SK-N-SH treated with all-trans-retinoic acid at 6 μM for 48 hours (cell line): Measurements from ENCODE around the gene GLIS1.

ENCODE experiments used
- ATAC-seq: fragments of 200-7000 bp; cut with Tn5 transposase; 3 replicates; pipeline ENCODE4 v1.9.1; 2020; ENCODE audit warnings: mild to moderate bottlenecking, moderate library complexity
- ARNTL ChIP-seq: fragments of 450-650 bp; formaldehyde crosslinking; IDR thresholded peaks from 2 replicates; pipeline ENCODE4 v1.5.0; 2020; ENCODE audit warnings: low read depth, mild to moderate bottlenecking, moderate library complexity, borderline replicate concordance
- CSDC2 ChIP-seq: fragments of 250-450 bp; sonication (Bioruptor Pico); IDR thresholded peaks from 2 replicates; pipeline ENCODE4 v1.5.0; 2020; ENCODE audit warnings: mild to moderate bottlenecking, moderate library complexity
- ESRRG ChIP-seq: fragments of 250-450 bp; sonication (Bioruptor Pico); IDR thresholded peaks from 2 replicates; pipeline ENCODE4 v1.6.1; 2021; ENCODE audit warnings: mild to moderate bottlenecking
- GLIS3 ChIP-seq: fragments of 250-450 bp; sonication (Bioruptor Pico); IDR thresholded peaks from 2 replicates; pipeline ENCODE4 v1.5.0; 2020; ENCODE audit warnings: mild to moderate bottlenecking, moderate library complexity
- ISL1 ChIP-seq: fragments of 250-450 bp; sonication (Bioruptor Pico); IDR thresholded peaks from 2 replicates; pipeline ENCODE4 v2.1.2; 2022; ENCODE audit warnings: mild to moderate bottlenecking, moderate library complexity
- OSR1 ChIP-seq: fragments of 250-450 bp; sonication (Bioruptor Pico); IDR thresholded peaks from 2 replicates; pipeline ENCODE4 v1.8.0; 2022; ENCODE audit warnings: moderate library complexity, mild to moderate bottlenecking, inconsistent platforms
- PPARA ChIP-seq: fragments of 250-450 bp; sonication (Bioruptor Pico); IDR thresholded peaks from 2 replicates; pipeline ENCODE4 v1.5.0; 2020; ENCODE audit warnings: mild to moderate bottlenecking, borderline replicate concordance
- RARB ChIP-seq: fragments of 250-450 bp; sonication (Bioruptor Pico); IDR thresholded peaks from 2 replicates; pipeline ENCODE4 v1.8.0; 2021; ENCODE audit warnings: mild to moderate bottlenecking, moderate library complexity
- SNAI2 ChIP-seq: fragments of 250-450 bp; sonication (Bioruptor Pico); IDR thresholded peaks from 2 replicates; pipeline ENCODE4 v1.5.0; 2020; ENCODE audit warnings: mild to moderate bottlenecking, moderate library complexity
- TCF4 ChIP-seq: fragments of 250-450 bp; sonication (Bioruptor Pico); IDR thresholded peaks from 2 replicates; pipeline ENCODE4 v1.8.0; 2021; ENCODE audit warnings: mild to moderate bottlenecking, moderate library complexity, borderline replicate concordance
- TOX ChIP-seq: fragments of 250-450 bp; sonication (Bioruptor Pico); IDR thresholded peaks from 2 replicates; pipeline ENCODE4 v1.8.0; 2021; ENCODE audit warnings: mild to moderate bottlenecking, moderate library complexity, borderline replicate concordance
- ZC3H10 ChIP-seq: fragments of 250-450 bp; sonication (Bioruptor Pico); IDR thresholded peaks from 2 replicates; pipeline ENCODE4 v1.5.1; 2021; ENCODE audit warnings: mild to moderate bottlenecking, moderate library complexity
- ZFP3 ChIP-seq: fragments of 250-450 bp; sonication (Bioruptor Pico); IDR thresholded peaks from 2 replicates; pipeline ENCODE4 v1.5.0; 2020; ENCODE audit warnings: mild to moderate bottlenecking, moderate library complexity
- ZNF565 ChIP-seq: fragments of 450-650 bp; formaldehyde crosslinking; conservative IDR thresholded peaks from 2 replicates; pipeline ENCODE4 v1.5.0; 2020; ENCODE audit warnings: low read depth, mild to moderate bottlenecking, moderate library complexity
- ZNF70 ChIP-seq: fragments of 450-650 bp; formaldehyde crosslinking; IDR thresholded peaks from 2 replicates; pipeline ENCODE4 v1.5.0; 2020; ENCODE audit warnings: mild to moderate bottlenecking, moderate library complexity
- ZNF8 ChIP-seq: fragments of 450-650 bp; formaldehyde crosslinking; IDR thresholded peaks from 2 replicates; pipeline ENCODE4 v1.5.0; 2020; ENCODE audit warnings: mild to moderate bottlenecking, moderate library complexity
- TF ChIP-seq, protein P1 (sequence below): fragments of 250-450 bp; sonication (Bioruptor Pico); IDR thresholded peaks from 2 replicates; pipeline ENCODE4 v1.5.1; 2021; ENCODE audit warnings: mild to moderate bottlenecking, moderate library complexity
- TF ChIP-seq, protein P2 (sequence below): fragments of 250-450 bp; sonication (Bioruptor Pico); IDR thresholded peaks from 2 replicates; pipeline ENCODE4 v1.8.0; 2020; ENCODE audit warnings: mild to moderate bottlenecking, moderate library complexity, borderline replicate concordance
- TF ChIP-seq, protein P3 (sequence below): fragments of 250-450 bp; sonication (Bioruptor Pico); IDR thresholded peaks from 2 replicates; pipeline ENCODE4 v1.5.0; 2020; ENCODE audit warnings: mild to moderate bottlenecking, moderate library complexity
- TF ChIP-seq, protein P4 (sequence below): fragments of 250-450 bp; sonication (Bioruptor Pico); IDR thresholded peaks from 2 replicates; pipeline ENCODE4 v1.5.1; 2020; ENCODE audit warnings: low read depth, mild to moderate bottlenecking, moderate library complexity
- TF ChIP-seq, protein P5 (sequence below): fragments of 250-450 bp; sonication (Bioruptor Pico); IDR thresholded peaks from 2 replicates; pipeline ENCODE4 v1.8.0; 2021; ENCODE audit warnings: low read depth, mild to moderate bottlenecking, moderate library complexity, borderline replicate concordance

The GLIS1 gene

DNA sequence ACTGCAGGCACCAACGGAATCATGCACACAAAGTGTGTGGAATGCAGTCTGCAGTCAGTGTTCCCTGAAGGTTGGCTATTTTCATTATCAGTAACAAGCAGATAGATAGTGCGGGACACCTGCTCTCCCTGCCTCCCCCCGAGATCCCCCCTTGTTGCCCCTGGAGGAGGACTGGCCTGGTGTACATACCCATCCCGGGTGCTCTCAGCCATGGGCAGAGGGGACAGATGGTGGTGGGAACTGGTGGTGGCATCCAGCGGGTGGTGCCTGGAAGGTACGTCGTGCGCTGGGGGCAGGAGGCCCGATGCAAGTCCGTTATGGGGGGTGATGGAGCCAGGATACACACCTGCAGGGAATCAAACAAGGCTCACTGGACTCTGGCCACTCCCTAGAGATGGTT is 224.5 kb downstream of the GLIS1 start:
- ATAC-seq, result no peak
- TF ChIP-seq TCF4 (CRISPR knock-in tag) (no peak), OSR1 (CRISPR knock-in tag) (no peak), ZFP3 (CRISPR knock-in tag) (no peak), ESRRG (no peak), ZNF8 (no peak), RARB (CRISPR knock-in tag) (no peak), ZNF565 (CRISPR knock-in tag) (no peak), GLIS3 (CRISPR knock-in tag) (no peak), CSDC2 (no peak), ISL1 (CRISPR knock-in tag) (no peak), TOX (CRISPR knock-in tag) (no peak), PPARA (CRISPR knock-in tag) (no peak), ZNF70 (CRISPR knock-in tag) (no peak)
- TF ChIP-seq, protein P1, sequence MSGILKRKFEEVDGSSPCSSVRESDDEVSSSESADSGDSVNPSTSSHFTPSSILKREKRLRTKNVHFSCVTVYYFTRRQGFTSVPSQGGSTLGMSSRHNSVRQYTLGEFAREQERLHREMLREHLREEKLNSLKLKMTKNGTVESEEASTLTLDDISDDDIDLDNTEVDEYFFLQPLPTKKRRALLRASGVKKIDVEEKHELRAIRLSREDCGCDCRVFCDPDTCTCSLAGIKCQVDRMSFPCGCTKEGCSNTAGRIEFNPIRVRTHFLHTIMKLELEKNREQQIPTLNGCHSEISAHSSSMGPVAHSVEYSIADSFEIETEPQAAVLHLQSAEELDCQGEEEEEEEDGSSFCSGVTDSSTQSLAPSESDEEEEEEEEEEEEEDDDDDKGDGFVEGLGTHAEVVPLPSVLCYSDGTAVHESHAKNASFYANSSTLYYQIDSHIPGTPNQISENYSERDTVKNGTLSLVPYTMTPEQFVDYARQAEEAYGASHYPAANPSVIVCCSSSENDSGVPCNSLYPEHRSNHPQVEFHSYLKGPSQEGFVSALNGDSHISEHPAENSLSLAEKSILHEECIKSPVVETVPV (CRISPR knock-in tag), result no peak

DNA sequence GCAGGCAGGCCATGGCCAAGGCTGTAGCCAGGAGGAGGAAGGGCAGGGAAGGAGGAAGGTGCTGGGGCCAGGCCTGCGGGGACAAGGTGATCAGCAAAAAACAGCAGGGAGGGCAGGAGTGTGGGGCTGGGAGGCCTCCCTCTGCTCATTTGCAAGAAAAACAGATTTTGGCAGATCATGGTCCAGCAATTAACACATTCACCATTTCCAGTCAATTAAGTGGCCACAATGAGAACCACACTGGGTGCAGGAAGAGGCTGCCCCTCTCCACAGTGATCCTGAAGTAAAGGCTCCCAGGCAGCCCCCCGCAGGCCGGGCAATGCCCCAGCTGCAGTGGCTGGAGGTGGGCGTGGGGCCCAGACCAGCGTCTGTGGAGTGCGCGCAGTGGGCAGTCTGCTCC is 225.1 kb downstream of the GLIS1 start:
- ATAC-seq, result no peak
- TF ChIP-seq ISL1 (CRISPR knock-in tag) (no peak), RARB (CRISPR knock-in tag) (no peak), ZC3H10 (CRISPR knock-in tag) (no peak), SNAI2 (CRISPR knock-in tag) (no peak), PPARA (CRISPR knock-in tag) (no peak), TCF4 (CRISPR knock-in tag) (no peak)
- TF ChIP-seq, protein P2, sequence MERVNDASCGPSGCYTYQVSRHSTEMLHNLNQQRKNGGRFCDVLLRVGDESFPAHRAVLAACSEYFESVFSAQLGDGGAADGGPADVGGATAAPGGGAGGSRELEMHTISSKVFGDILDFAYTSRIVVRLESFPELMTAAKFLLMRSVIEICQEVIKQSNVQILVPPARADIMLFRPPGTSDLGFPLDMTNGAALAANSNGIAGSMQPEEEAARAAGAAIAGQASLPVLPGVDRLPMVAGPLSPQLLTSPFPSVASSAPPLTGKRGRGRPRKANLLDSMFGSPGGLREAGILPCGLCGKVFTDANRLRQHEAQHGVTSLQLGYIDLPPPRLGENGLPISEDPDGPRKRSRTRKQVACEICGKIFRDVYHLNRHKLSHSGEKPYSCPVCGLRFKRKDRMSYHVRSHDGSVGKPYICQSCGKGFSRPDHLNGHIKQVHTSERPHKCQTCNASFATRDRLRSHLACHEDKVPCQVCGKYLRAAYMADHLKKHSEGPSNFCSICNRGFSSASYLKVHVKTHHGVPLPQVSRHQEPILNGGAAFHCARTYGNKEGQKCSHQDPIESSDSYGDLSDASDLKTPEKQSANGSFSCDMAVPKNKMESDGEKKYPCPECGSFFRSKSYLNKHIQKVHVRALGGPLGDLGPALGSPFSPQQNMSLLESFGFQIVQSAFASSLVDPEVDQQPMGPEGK (CRISPR knock-in tag), result no peak
- TF ChIP-seq, protein P3, sequence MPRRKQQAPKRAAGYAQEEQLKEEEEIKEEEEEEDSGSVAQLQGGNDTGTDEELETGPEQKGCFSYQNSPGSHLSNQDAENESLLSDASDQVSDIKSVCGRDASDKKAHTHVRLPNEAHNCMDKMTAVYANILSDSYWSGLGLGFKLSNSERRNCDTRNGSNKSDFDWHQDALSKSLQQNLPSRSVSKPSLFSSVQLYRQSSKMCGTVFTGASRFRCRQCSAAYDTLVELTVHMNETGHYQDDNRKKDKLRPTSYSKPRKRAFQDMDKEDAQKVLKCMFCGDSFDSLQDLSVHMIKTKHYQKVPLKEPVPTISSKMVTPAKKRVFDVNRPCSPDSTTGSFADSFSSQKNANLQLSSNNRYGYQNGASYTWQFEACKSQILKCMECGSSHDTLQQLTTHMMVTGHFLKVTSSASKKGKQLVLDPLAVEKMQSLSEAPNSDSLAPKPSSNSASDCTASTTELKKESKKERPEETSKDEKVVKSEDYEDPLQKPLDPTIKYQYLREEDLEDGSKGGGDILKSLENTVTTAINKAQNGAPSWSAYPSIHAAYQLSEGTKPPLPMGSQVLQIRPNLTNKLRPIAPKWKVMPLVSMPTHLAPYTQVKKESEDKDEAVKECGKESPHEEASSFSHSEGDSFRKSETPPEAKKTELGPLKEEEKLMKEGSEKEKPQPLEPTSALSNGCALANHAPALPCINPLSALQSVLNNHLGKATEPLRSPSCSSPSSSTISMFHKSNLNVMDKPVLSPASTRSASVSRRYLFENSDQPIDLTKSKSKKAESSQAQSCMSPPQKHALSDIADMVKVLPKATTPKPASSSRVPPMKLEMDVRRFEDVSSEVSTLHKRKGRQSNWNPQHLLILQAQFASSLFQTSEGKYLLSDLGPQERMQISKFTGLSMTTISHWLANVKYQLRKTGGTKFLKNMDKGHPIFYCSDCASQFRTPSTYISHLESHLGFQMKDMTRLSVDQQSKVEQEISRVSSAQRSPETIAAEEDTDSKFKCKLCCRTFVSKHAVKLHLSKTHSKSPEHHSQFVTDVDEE (CRISPR knock-in tag), result no peak

DNA sequence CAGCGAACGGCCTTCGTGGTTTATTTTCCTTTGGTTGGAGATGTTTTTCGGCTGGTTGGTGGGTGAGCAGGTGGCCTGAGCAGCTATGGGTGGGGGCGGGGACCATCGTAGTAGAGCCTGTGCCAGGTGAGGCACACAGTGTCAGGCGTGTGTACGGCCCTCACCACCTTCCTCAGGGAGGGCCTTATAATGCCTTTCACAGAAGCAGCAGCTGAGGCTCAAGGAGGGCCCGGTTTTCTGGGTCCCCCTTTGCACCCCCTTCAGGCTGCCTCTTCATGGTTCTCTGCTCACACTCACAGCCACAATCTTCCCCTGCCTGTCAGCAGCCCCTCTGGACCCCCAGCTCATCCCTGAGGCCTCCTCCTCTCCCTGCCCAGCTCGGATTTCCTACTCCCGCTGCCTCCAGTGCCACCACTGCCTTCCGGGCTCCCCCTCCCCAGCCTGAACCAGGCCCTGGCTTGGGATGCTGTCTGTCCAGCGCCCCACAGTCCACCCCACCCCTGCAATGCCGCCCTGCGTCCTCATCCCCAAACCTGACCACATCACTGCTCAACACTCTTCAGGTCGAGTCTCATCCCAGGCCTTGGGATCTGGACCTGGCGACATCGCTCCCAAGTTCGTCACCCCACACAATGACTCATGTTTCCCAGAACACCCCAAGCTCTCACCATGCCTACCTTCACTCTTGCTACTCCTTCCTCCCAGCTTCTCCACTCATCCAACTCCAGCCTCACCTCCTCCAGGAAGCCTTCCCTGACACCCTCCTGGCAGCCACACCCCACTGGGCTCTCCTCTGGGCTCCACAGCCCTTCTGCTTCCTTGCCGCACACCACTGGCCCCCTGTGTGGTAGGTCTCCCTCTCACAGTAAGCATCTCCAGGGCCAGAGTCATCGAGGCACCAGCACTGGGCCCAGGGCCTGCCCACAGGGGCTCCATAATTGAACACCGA is 225.9 kb downstream of the GLIS1 start:
- TF ChIP-seq, protein P2 (CRISPR knock-in tag), result no peak
- no peak for TF ChIP-seq TCF4 (CRISPR knock-in tag)
- TF ChIP-seq ARNTL (CRISPR knock-in tag), result no peak
- no peak for TF ChIP-seq ESRRG
- TF ChIP-seq, protein P4, sequence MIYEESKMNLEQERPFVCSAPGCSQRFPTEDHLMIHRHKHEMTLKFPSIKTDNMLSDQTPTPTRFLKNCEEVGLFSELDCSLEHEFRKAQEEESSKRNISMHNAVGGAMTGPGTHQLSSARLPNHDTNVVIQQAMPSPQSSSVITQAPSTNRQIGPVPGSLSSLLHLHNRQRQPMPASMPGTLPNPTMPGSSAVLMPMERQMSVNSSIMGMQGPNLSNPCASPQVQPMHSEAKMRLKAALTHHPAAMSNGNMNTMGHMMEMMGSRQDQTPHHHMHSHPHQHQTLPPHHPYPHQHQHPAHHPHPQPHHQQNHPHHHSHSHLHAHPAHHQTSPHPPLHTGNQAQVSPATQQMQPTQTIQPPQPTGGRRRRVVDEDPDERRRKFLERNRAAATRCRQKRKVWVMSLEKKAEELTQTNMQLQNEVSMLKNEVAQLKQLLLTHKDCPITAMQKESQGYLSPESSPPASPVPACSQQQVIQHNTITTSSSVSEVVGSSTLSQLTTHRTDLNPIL (CRISPR knock-in tag), result no peak
- TF ChIP-seq OSR1 (CRISPR knock-in tag), result no peak
- no peak for TF ChIP-seq ZNF565 (CRISPR knock-in tag)
- no peak for TF ChIP-seq SNAI2 (CRISPR knock-in tag)
- TF ChIP-seq ZC3H10 (CRISPR knock-in tag), result no peak
- no peak for TF ChIP-seq ISL1 (CRISPR knock-in tag)
- no peak for TF ChIP-seq GLIS3 (CRISPR knock-in tag)
- TF ChIP-seq RARB (CRISPR knock-in tag), result no peak
- TF ChIP-seq, protein P5, sequence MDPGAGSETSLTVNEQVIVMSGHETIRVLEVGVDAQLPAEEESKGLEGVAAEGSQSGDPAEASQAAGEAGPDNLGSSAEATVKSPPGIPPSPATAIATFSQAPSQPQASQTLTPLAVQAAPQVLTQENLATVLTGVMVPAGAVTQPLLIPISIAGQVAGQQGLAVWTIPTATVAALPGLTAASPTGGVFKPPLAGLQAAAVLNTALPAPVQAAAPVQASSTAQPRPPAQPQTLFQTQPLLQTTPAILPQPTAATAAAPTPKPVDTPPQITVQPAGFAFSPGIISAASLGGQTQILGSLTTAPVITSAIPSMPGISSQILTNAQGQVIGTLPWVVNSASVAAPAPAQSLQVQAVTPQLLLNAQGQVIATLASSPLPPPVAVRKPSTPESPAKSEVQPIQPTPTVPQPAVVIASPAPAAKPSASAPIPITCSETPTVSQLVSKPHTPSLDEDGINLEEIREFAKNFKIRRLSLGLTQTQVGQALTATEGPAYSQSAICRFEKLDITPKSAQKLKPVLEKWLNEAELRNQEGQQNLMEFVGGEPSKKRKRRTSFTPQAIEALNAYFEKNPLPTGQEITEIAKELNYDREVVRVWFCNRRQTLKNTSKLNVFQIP (CRISPR knock-in tag), result no peak
- TF ChIP-seq, protein P3 (CRISPR knock-in tag), result no peak
- no peak for TF ChIP-seq ZNF8
- ATAC-seq, result no peak
